HepG2 (cell line): ENCODE results near the gene TNFRSF11A. TPM values are rescaled to one million over a fixed set of nuclear protein-coding genes. Genes with fewer than 3 reads are reported as not detected.
A peak's percentile ranks its signal among the peaks of the same experiment; 100 is the strongest.

Source experiments
- KLF6 ChIP-seq: IDR thresholded peaks from 2 replicates; pipeline ENCODE4 v1.8.0; 2016; ENCODE audit warnings: missing biosample characterization, missing genetic modification reagents
- NBN ChIP-seq: fragments of 450-650 bp; conservative IDR thresholded peaks from 2 replicates; pipeline ENCODE4 v1.6.1; 2017
- RAD21 ChIP-seq: fragments of 450-650 bp; formaldehyde crosslinking; IDR thresholded peaks from 2 replicates; pipeline ENCODE4 v1.5.0; 2020; ENCODE audit warnings: mild to moderate bottlenecking
- SALL1 ChIP-seq: sonication (generic); formaldehyde crosslinking; IDR thresholded peaks from 2 replicates; pipeline ENCODE4 v1.8.0; 2022; ENCODE audit warnings: mild to moderate bottlenecking, missing genetic modification reagents
- SMARCE1 ChIP-seq: fragments of 450-650 bp; IDR thresholded peaks from 2 replicates; pipeline ENCODE4 v1.6.1; 2017; ENCODE audit warnings: borderline replicate concordance
- SOX5 ChIP-seq: IDR thresholded peaks from 2 replicates; pipeline ENCODE4 v1.6.1; 2016; ENCODE audit warnings: borderline replicate concordance
- SP140L ChIP-seq: sonication (generic); formaldehyde crosslinking; IDR thresholded peaks from 2 replicates; pipeline ENCODE4 v1.4.0; 2020; ENCODE audit warnings: missing genetic modification reagents, borderline replicate concordance
- ZNF335 ChIP-seq: sonication (generic); formaldehyde crosslinking; IDR thresholded peaks from 2 replicates; pipeline ENCODE4 v1.4.0; 2020; ENCODE audit warnings: missing genetic modification reagents
- polyA plus RNA-seq, 8 experiments: library from polyadenylated mRNA; depleted of rRNA in 3 of 8; stranded (reverse) in 7 of 8; unstranded in 1 of 8; fragments of >200 nt; fragmentation: Illumina TruSeq in 4 of 8; extraction: Trizol in 4 of 8; gene quantifications; 2 replicates each; pipeline versions ENCODE4 v1.2.1 to v1.2.3, GENCODE V29; 2011 to 2016; ENCODE audit warnings: low read depth in 4 of 8, missing spikeins in 1 of 8, mixed read lengths in 1 of 8; ENCODE audit not compliant: insufficient read depth in 1 of 8
- total RNA-seq, 5 experiments: library from RNA; depleted of rRNA; stranded (reverse); fragments of >200 nt; fragmentation: Illumina TruSeq; extraction: Trizol; gene quantifications; 2 replicates each; pipeline ENCODE4 v1.2.3, GENCODE V29; 2016; ENCODE audit warnings: low read depth in 1 of 5
- TF ChIP-seq, protein P1 (sequence below): sonication (generic); formaldehyde crosslinking; IDR thresholded peaks from 2 replicates; pipeline ENCODE4 v1.8.0; 2022; ENCODE audit warnings: mild to moderate bottlenecking, missing genetic modification reagents; ENCODE audit not compliant: insufficient replicate concordance
- TF ChIP-seq, protein P2 (sequence below), 2 experiments: fragments of 450-650 bp in 1 of 2; sonication (generic) in 1 of 2; formaldehyde crosslinking in 1 of 2; IDR thresholded peaks; 2 replicates each; pipeline versions ENCODE4 v1.6.1 to v1.8.0; 2016 to 2022; ENCODE audit warnings: antibody characterized with exemption in 1 of 2, mild to moderate bottlenecking in 1 of 2, missing genetic modification reagents in 1 of 2
- TF ChIP-seq, protein P3 (sequence below): sonication (generic); formaldehyde crosslinking; IDR thresholded peaks from 2 replicates; pipeline ENCODE4 v1.8.1; 2023; ENCODE audit warnings: missing genetic modification reagents, mild to moderate bottlenecking, borderline replicate concordance
- TF ChIP-seq, protein P4 (sequence below): sonication (generic); formaldehyde crosslinking; IDR thresholded peaks from 2 replicates; pipeline ENCODE4 v1.8.0; 2022; ENCODE audit warnings: missing genetic modification reagents, low read depth, mild to moderate bottlenecking, borderline replicate concordance
- TF ChIP-seq, protein P5 (sequence below): IDR thresholded peaks from 2 replicates; pipeline ENCODE4 v1.6.1; 2016; ENCODE audit warnings: missing genetic modification reagents, missing compliant biosample characterization
- TF ChIP-seq, protein P6 (sequence below): sonication (generic); formaldehyde crosslinking; IDR thresholded peaks from 2 replicates; pipeline ENCODE4 v1.4.0; 2020; ENCODE audit warnings: mild to moderate bottlenecking, low read depth, missing genetic modification reagents
- TF ChIP-seq, protein P7 (sequence below): sonication (generic); formaldehyde crosslinking; IDR thresholded peaks from 2 replicates; pipeline ENCODE4 v1.4.0; 2020; ENCODE audit warnings: missing genetic modification reagents

The TNFRSF11A gene
- total and polyA plus RNA-seq, 2 of the 13 experiments (the other 11 are each of a cell fraction or from before 2014, with no cell fraction given), result 4.6 to 6.4 TPM

DNA sequence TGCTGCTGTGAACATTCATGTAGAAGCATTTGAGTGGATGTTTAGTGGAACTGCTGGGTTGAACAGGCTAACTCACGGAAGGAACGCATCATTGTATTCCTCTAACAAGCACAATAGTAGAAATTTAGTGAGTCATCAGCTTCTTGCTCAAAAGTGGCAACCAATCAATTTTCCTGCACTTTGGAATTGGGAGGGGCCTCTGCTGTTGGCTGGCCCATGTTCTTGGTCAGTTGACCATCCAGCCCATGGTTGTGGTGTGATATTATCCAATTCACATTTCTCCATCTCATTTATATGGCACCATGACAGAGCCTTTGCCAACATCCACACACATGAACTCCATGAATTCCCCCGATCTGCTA, 95.0 kb downstream of the TNFRSF11A start (continued):
- TF ChIP-seq ZNF335 (CRISPR knock-in tag), result no peak
- TF ChIP-seq, protein P1, sequence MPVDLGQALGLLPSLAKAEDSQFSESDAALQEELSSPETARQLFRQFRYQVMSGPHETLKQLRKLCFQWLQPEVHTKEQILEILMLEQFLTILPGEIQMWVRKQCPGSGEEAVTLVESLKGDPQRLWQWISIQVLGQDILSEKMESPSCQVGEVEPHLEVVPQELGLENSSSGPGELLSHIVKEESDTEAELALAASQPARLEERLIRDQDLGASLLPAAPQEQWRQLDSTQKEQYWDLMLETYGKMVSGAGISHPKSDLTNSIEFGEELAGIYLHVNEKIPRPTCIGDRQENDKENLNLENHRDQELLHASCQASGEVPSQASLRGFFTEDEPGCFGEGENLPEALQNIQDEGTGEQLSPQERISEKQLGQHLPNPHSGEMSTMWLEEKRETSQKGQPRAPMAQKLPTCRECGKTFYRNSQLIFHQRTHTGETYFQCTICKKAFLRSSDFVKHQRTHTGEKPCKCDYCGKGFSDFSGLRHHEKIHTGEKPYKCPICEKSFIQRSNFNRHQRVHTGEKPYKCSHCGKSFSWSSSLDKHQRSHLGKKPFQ, result peak; percentile 42
- peak; percentile 87 for TF ChIP-seq SOX5
- TF ChIP-seq, protein P2, sequence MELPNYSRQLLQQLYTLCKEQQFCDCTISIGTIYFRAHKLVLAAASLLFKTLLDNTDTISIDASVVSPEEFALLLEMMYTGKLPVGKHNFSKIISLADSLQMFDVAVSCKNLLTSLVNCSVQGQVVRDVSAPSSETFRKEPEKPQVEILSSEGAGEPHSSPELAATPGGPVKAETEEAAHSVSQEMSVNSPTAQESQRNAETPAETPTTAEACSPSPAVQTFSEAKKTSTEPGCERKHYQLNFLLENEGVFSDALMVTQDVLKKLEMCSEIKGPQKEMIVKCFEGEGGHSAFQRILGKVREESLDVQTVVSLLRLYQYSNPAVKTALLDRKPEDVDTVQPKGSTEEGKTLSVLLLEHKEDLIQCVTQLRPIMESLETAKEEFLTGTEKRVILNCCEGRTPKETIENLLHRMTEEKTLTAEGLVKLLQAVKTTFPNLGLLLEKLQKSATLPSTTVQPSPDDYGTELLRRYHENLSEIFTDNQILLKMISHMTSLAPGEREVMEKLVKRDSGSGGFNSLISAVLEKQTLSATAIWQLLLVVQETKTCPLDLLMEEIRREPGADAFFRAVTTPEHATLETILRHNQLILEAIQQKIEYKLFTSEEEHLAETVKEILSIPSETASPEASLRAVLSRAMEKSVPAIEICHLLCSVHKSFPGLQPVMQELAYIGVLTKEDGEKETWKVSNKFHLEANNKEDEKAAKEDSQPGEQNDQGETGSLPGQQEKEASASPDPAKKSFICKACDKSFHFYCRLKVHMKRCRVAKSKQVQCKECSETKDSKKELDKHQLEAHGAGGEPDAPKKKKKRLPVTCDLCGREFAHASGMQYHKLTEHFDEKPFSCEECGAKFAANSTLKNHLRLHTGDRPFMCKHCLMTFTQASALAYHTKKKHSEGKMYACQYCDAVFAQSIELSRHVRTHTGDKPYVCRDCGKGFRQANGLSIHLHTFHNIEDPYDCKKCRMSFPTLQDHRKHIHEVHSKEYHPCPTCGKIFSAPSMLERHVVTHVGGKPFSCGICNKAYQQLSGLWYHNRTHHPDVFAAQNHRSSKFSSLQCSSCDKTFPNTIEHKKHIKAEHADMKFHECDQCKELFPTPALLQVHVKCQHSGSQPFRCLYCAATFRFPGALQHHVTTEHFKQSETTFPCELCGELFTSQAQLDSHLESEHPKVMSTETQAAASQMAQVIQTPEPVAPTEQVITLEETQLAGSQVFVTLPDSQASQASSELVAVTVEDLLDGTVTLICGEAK (IDR thresholded peaks at IDR 0.05), result no peak
- TF ChIP-seq, protein P2 (CRISPR knock-in tag; IDR thresholded peaks at IDR 0.05), result no peak
- TF ChIP-seq, protein P3, sequence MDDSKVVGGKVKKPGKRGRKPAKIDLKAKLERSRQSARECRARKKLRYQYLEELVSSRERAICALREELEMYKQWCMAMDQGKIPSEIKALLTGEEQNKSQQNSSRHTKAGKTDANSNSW (CRISPR knock-in tag), result no peak
- TF ChIP-seq, protein P4, sequence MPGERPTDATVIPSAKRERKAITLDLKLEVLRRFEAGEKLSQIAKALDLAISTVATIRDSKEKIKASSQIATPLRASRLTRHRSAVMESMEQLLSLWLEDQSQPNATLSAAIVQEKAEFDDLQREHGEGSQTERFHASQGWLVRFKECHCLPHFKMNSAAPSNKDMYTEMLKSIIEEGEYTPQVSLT, result no peak
- TF ChIP-seq, protein P5, sequence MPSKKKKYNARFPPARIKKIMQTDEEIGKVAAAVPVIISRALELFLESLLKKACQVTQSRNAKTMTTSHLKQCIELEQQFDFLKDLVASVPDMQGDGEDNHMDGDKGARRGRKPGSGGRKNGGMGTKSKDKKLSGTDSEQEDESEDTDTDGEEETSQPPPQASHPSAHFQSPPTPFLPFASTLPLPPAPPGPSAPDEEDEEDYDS (CRISPR knock-in tag), result peak; percentile 53
- TF ChIP-seq, protein P6, sequence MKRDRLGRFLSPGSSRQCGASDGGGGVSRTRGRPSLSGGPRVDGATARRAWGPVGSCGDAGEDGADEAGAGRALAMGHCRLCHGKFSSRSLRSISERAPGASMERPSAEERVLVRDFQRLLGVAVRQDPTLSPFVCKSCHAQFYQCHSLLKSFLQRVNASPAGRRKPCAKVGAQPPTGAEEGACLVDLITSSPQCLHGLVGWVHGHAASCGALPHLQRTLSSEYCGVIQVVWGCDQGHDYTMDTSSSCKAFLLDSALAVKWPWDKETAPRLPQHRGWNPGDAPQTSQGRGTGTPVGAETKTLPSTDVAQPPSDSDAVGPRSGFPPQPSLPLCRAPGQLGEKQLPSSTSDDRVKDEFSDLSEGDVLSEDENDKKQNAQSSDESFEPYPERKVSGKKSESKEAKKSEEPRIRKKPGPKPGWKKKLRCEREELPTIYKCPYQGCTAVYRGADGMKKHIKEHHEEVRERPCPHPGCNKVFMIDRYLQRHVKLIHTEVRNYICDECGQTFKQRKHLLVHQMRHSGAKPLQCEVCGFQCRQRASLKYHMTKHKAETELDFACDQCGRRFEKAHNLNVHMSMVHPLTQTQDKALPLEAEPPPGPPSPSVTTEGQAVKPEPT (CRISPR knock-in tag), result no peak
- no peak for TF ChIP-seq SP140L (CRISPR knock-in tag)
- TF ChIP-seq SMARCE1, result no peak
- no peak for TF ChIP-seq RAD21
- no peak for TF ChIP-seq KLF6 (CRISPR knock-in tag)
- TF ChIP-seq NBN, result no peak
- TF ChIP-seq, protein P7, sequence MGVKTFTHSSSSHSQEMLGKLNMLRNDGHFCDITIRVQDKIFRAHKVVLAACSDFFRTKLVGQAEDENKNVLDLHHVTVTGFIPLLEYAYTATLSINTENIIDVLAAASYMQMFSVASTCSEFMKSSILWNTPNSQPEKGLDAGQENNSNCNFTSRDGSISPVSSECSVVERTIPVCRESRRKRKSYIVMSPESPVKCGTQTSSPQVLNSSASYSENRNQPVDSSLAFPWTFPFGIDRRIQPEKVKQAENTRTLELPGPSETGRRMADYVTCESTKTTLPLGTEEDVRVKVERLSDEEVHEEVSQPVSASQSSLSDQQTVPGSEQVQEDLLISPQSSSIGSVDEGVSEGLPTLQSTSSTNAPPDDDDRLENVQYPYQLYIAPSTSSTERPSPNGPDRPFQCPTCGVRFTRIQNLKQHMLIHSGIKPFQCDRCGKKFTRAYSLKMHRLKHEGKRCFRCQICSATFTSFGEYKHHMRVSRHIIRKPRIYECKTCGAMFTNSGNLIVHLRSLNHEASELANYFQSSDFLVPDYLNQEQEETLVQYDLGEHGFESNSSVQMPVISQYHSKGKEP, result no peak
- TF ChIP-seq SALL1 (CRISPR knock-in tag), result no peak
